Measurements from ENCODE around the gene ALKBH3. TPM values are rescaled to one million over a fixed set of nuclear protein-coding genes. Genes with fewer than 3 reads are reported as not detected.

Gene ALKBH3
- total RNA-seq, 1 donor from 2014 or later = 25.4 TPM

GRCh38 chr11:43835104-43835503 is 45.5 kb upstream of the ALKBH3 start:
- H3K4me1 Mint-ChIP-seq = peaks cover 29% of the 10 kb centered on the region
- no peak for DNase-seq (ENCODE audit: low read depth, low spot score)
- no peak for TF ChIP-seq CTCF (conservative IDR thresholded peaks at IDR 0.05)
- no peaks in the 10 kb centered on the region for H3K27me3 Mint-ChIP-seq (ENCODE audit: low read depth)
- no peaks in the 10 kb centered on the region for H3K9me3 Mint-ChIP-seq
- H3K27ac Mint-ChIP-seq (ENCODE audit: unreplicated experiment) = no peak overlapping the region
- H3K4me3 Mint-ChIP-seq = no peak overlapping the region
- peaks cover 15% of the 10 kb centered on the region for H3K36me3 Mint-ChIP-seq (ENCODE audit: low read depth)

GRCh38 chr11:43837879-43838278 is 42.8 kb upstream of the ALKBH3 start:
- Mint-ChIP-seq H3K4me3 (no peak overlapping the region), H3K27me3 (ENCODE audit: low read depth) (no peaks in the 10 kb centered on the region), H3K4me1 (peaks cover 20% of the 10 kb centered on the region), H3K27ac (ENCODE audit: unreplicated experiment) (no peak overlapping the region), H3K9me3 (no peaks in the 10 kb centered on the region), H3K36me3 (ENCODE audit: low read depth) (peaks cover 22% of the 10 kb centered on the region)
- TF ChIP-seq CTCF (conservative IDR thresholded peaks at IDR 0.05) = no peak
- no peak for DNase-seq (ENCODE audit: low read depth, low spot score)

- Mint-ChIP-seq H3K9me3 (no peaks in the 10 kb centered on the region), H3K4me3 (no peak overlapping the region), H3K27ac (ENCODE audit: unreplicated experiment) (no peak overlapping the region), H3K36me3 (ENCODE audit: low read depth) (peaks cover 22% of the 10 kb centered on the region), H3K4me1 (no peaks in the 10 kb centered on the region), H3K27me3 (ENCODE audit: low read depth) (no peaks in the 10 kb centered on the region)
- TF ChIP-seq CTCF (conservative IDR thresholded peaks at IDR 0.05) = no peak
- no peak for DNase-seq (ENCODE audit: low read depth, low spot score)
Measured at GRCh38 chr11:43842021-43842420, 38.6 kb upstream of the ALKBH3 start.

- H3K27me3 Mint-ChIP-seq (ENCODE audit: low read depth) = no peaks in the 10 kb centered on the region
- no peak overlapping the region for H3K27ac Mint-ChIP-seq (ENCODE audit: unreplicated experiment)
- H3K9me3 Mint-ChIP-seq = no peaks in the 10 kb centered on the region
- no peaks in the 10 kb centered on the region for H3K4me1 Mint-ChIP-seq
- no peak for DNase-seq (ENCODE audit: low read depth, low spot score)
- no peak for TF ChIP-seq CTCF (conservative IDR thresholded peaks at IDR 0.05)
- no peak overlapping the region for H3K4me3 Mint-ChIP-seq
- peaks cover 13% of the 10 kb centered on the region for H3K36me3 Mint-ChIP-seq (ENCODE audit: low read depth)
Measured at GRCh38 chr11:43845816-43846215, 34.8 kb upstream of the ALKBH3 start.

GRCh38 chr11:43852057-43852636 is 28.5 kb upstream of the ALKBH3 start:
- H3K9me3 Mint-ChIP-seq = no peaks in the 10 kb centered on the region
- peak; percentile 87 for TF ChIP-seq CTCF (conservative IDR thresholded peaks at IDR 0.05)
- H3K27me3 Mint-ChIP-seq (ENCODE audit: low read depth) = no peaks in the 10 kb centered on the region
- H3K36me3 Mint-ChIP-seq (ENCODE audit: low read depth) = peaks cover 4% of the 10 kb centered on the region
- peak; percentile 67 for DNase-seq (ENCODE audit: low read depth, low spot score)
- no peaks in the 10 kb centered on the region for H3K4me1 Mint-ChIP-seq
- no peak overlapping the region for H3K27ac Mint-ChIP-seq (ENCODE audit: unreplicated experiment)
- H3K4me3 Mint-ChIP-seq = no peak overlapping the region

All from neural crest cell (in vitro differentiated cells).